HUES64 (cell line): ENCODE data around the gene STRA6.

Source experiments
- H3K27ac ChIP-seq: 2 replicates; pipeline ENCODE4 v1.7.0; 2013; ENCODE audit warnings: low read depth, low read length, inconsistent platforms
- H3K27me3 ChIP-seq: 2 replicates; pipeline ENCODE4 v1.6.1; 2013; ENCODE audit warnings: mild to moderate bottlenecking, low read length; ENCODE audit not compliant: insufficient read depth
- H3K36me3 ChIP-seq: 2 replicates; pipeline ENCODE4 v1.6.1; 2013; ENCODE audit warnings: mild to moderate bottlenecking, low read length; ENCODE audit not compliant: insufficient read depth
- H3K4me1 ChIP-seq: 2 replicates; pipeline ENCODE4 v1.6.1; 2013; ENCODE audit warnings: mild to moderate bottlenecking, low read length, moderate library complexity; ENCODE audit not compliant: insufficient read depth
- H3K4me3 ChIP-seq: 2 replicates; pipeline ENCODE4 v1.5.1; 2013; ENCODE audit warnings: mild to moderate bottlenecking, low read length, moderate library complexity
- H3K9ac ChIP-seq: 2 replicates; pipeline ENCODE4 v1.6.1; 2013; ENCODE audit warnings: mild to moderate bottlenecking, low read depth, low read length
- H3K9me3 ChIP-seq: 2 replicates; pipeline ENCODE4 v1.6.1; 2013; ENCODE audit warnings: low read depth, low read length; ENCODE audit not compliant: insufficient read depth
- WGBS: fragments of 150-250, 120-280 bp; methylation state at CpG from one replicate; pipeline ENCODE4 v1.1.7; 2013; ENCODE audit warnings: missing lambda C conversion rate; 5-methylcytosine and 5-hydroxymethylcytosine counted together

The STRA6 gene

GRCh38 chr15:74213858-74214284 is 11.3 kb upstream of the STRA6 start:
- 28% methylated on average over 7 of the region's 7 CpGs for WGBS
- Histone ChIP-seq H3K27me3 (peaks cover 16% of the 10 kb centered on the region; the same call in 1 of the 2 replicates), H3K9ac (peak overlapping the region; percentile 6; the same call in 1 of the 2 replicates), H3K4me1 (peaks cover 60% of the 10 kb centered on the region), H3K9me3 (no peaks in the 10 kb centered on the region), H3K27ac (peak overlapping the region; percentile 81), H3K4me3 (no peak overlapping the region), H3K36me3 (no peaks in the 10 kb centered on the region)

GRCh38 chr15:74212494-74212893 is 9.9 kb upstream of the STRA6 start:
- Histone ChIP-seq H3K27ac (no peak overlapping the region; the same call in 1 of the 2 replicates), H3K4me3 (no peak overlapping the region), H3K9me3 (no peaks in the 10 kb centered on the region), H3K4me1 (peaks cover 67% of the 10 kb centered on the region), H3K27me3 (peaks cover 7% of the 10 kb centered on the region; the same call in 1 of the 2 replicates), H3K9ac (no peak overlapping the region), H3K36me3 (no peaks in the 10 kb centered on the region)
- 83% methylated on average over 9 of the region's 9 CpGs for WGBS

- Histone ChIP-seq H3K9ac (no peak overlapping the region), H3K4me1 (peaks cover 70% of the 10 kb centered on the region)
- 80% methylated on average over 1 of the region's 1 CpG for WGBS
Measured at GRCh38 chr15:74211656-74212055, 9.1 kb upstream of the STRA6 start.

GRCh38 chr15:74210729-74211128 is 8.1 kb upstream of the STRA6 start:
- peaks cover 65% of the 10 kb centered on the region for H3K4me1 ChIP-seq
- H3K4me3 ChIP-seq: no peak overlapping the region
- H3K9ac ChIP-seq: no peak overlapping the region
- H3K27ac ChIP-seq: no peak overlapping the region
- no peaks in the 10 kb centered on the region for H3K9me3 ChIP-seq
- no peaks in the 10 kb centered on the region for H3K36me3 ChIP-seq
- H3K27me3 ChIP-seq: peaks cover under 1% of the 10 kb centered on the region; the same call in 1 of the 2 replicates

More at GRCh38 chr15:74211656-74212055, 9.1 kb upstream of the STRA6 start:
- H3K9me3 ChIP-seq: no peaks in the 10 kb centered on the region
- H3K36me3 ChIP-seq: no peaks in the 10 kb centered on the region
- peaks cover 7% of the 10 kb centered on the region; the same call in 1 of the 2 replicates for H3K27me3 ChIP-seq
- no peak overlapping the region for H3K4me3 ChIP-seq
- no peak overlapping the region for H3K27ac ChIP-seq

GRCh38 chr15:74209997-74210671 is 7.5 kb upstream of the STRA6 start:
- H3K9me3 ChIP-seq: no peaks in the 10 kb centered on the region
- H3K27ac ChIP-seq: peak overlapping the region; percentile 29; the same call in 1 of the 2 replicates
- 71% methylated on average over 4 of the region's 4 CpGs for WGBS
- H3K4me3 ChIP-seq: no peak overlapping the region
- H3K27me3 ChIP-seq: no peaks in the 10 kb centered on the region
- H3K36me3 ChIP-seq: no peaks in the 10 kb centered on the region
- peaks cover 59% of the 10 kb centered on the region for H3K4me1 ChIP-seq
- no peak overlapping the region for H3K9ac ChIP-seq

GRCh38 chr15:74209560-74209958 is 7.0 kb upstream of the STRA6 start:
- Histone ChIP-seq H3K4me1 (peaks cover 57% of the 10 kb centered on the region), H3K9ac (0 out of 2 replicates have a peak overlapping the region, but pooled peaks have one; percentile 10), H3K27me3 (no peaks in the 10 kb centered on the region), H3K27ac (peak overlapping the region; percentile 29), H3K4me3 (peak overlapping the region; percentile 6; the same call in 1 of the 2 replicates), H3K9me3 (no peaks in the 10 kb centered on the region), H3K36me3 (no peaks in the 10 kb centered on the region)
- 51% methylated on average over 5 of the region's 5 CpGs for WGBS

GRCh38 chr15:74208901-74209559 is 6.4 kb upstream of the STRA6 start:
- Histone ChIP-seq H3K9ac (0 out of 2 replicates have a peak overlapping the region, but pooled peaks have one; percentile 10), H3K9me3 (no peaks in the 10 kb centered on the region), H3K27ac (peak overlapping the region; percentile 29), H3K27me3 (no peaks in the 10 kb centered on the region), H3K4me3 (peak overlapping the region; percentile 6), H3K4me1 (peaks cover 57% of the 10 kb centered on the region), H3K36me3 (no peaks in the 10 kb centered on the region)
- 12% methylated on average over 11 of the region's 11 CpGs for WGBS

GRCh38 chr15:74208496-74208895 is 5.9 kb upstream of the STRA6 start:
- Histone ChIP-seq H3K4me1 (peaks cover 57% of the 10 kb centered on the region), H3K27ac (peak overlapping the region; percentile 29), H3K9ac (no peak overlapping the region), H3K36me3 (no peaks in the 10 kb centered on the region), H3K27me3 (no peaks in the 10 kb centered on the region), H3K9me3 (no peaks in the 10 kb centered on the region), H3K4me3 (peak overlapping the region; percentile 2; the same call in 1 of the 2 replicates)
- WGBS: 43% methylated on average over 6 of the region's 6 CpGs

GRCh38 chr15:74207652-74208440 is 5.3 kb upstream of the STRA6 start:
- Histone ChIP-seq H3K27me3 (no peaks in the 10 kb centered on the region), H3K27ac (no peak overlapping the region), H3K9me3 (no peaks in the 10 kb centered on the region), H3K4me3 (no peak overlapping the region), H3K4me1 (peaks cover 58% of the 10 kb centered on the region), H3K36me3 (no peaks in the 10 kb centered on the region), H3K9ac (no peak overlapping the region)
- 93% methylated on average over 16 of the region's 16 CpGs for WGBS

GRCh38 chr15:74206801-74207281 is 4.3 kb upstream of the STRA6 start:
- 86% methylated on average over 6 of the region's 6 CpGs for WGBS
- no peaks in the 10 kb centered on the region for H3K27me3 ChIP-seq
- peaks cover 56% of the 10 kb centered on the region for H3K4me1 ChIP-seq
- H3K4me3 ChIP-seq: no peak overlapping the region
- no peaks in the 10 kb centered on the region for H3K36me3 ChIP-seq
- no peak overlapping the region for H3K27ac ChIP-seq
- no peak overlapping the region for H3K9ac ChIP-seq
- H3K9me3 ChIP-seq: no peaks in the 10 kb centered on the region

- Histone ChIP-seq H3K4me3 (no peak overlapping the region), H3K9ac (no peak overlapping the region), H3K36me3 (no peaks in the 10 kb centered on the region), H3K4me1 (peaks cover 66% of the 10 kb centered on the region), H3K27ac (no peak overlapping the region), H3K9me3 (no peaks in the 10 kb centered on the region), H3K27me3 (no peaks in the 10 kb centered on the region)
- 85% methylated on average over 4 of the region's 4 CpGs for WGBS
Measured at GRCh38 chr15:74205582-74205947, 3.0 kb upstream of the STRA6 start.
